Measurements from ENCODE around the gene SAFB2.

Gene SAFB2

DNA sequence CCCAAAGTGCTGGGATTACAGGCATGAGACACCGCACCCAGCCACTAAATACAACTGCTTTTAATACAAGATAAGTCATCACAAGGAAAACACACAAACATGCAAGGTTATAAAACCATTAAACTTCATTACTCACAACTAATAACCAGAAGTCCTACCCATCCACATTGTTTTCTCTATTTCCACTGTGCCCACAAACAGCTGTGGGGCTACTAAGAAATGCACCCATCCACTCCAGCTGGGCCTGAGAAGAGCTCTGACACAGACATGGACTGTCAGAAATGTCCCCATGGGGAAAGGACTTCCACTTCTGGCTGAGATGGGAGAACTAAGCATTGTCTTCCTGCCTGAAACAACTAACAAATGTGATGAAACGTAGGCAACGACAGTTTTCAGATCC, 17.2 kb downstream of the SAFB2 start:
- no peak for DNase-seq

DNA sequence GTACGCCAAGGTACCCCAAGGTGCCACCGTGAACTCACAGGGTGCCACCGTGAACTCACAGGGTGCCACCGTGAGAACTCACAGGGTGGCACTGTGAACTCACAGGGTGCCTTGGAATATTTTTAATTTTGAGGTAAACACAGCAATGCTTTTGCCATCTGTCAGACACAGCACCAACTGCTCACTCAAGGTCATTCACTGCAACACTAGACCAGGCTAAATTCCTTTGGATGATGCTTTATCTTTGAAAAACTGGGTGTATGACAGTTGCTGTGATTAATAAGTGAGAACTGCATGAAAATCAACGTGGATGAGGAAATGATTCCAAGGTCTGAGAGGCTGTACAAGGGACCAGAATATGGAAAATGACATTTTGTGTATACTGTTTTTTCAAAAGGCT, 18.9 kb downstream of the SAFB2 start:
- no peak for DNase-seq

DNA sequence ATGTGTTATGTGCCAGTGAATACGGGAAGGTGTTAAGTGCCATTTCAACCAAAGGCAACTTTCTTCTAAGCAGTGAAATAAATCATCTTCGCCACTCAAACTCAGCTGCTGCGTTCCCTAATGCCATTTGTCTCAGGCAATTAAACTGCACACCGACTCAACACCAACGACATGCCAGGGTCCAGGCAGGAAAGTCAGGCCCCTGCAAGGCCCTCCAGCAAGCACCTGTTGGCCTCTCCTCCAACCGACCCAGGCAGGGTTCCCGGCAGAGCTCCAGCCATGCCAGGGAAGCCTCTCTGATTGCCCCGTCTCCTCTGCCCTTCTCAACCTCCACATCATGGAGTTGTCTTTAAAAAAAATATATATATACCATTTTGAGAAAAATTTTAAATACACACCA, 21.8 kb downstream of the SAFB2 start:
- DNase-seq: no peak

DNA sequence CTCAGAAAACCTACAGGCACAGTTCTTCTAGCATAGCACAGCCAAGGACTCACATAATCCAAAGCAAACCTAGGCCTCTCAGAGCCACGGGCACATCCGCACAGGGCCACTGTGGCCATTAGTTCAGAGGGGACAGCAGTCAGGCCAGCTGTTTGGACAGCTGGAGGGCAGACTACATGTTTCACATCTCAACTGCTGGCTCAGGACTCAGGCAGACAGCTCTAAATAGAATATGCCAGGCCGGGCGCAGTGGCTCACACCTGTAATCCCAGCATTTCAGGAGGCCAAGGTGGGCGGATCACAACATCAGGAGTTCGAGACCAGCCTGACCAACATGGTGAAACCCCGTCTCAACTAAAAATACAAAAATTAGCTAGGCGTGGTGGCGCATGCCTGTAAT, 26.8 kb downstream of the SAFB2 start:
- DNase-seq: no peak

DNA sequence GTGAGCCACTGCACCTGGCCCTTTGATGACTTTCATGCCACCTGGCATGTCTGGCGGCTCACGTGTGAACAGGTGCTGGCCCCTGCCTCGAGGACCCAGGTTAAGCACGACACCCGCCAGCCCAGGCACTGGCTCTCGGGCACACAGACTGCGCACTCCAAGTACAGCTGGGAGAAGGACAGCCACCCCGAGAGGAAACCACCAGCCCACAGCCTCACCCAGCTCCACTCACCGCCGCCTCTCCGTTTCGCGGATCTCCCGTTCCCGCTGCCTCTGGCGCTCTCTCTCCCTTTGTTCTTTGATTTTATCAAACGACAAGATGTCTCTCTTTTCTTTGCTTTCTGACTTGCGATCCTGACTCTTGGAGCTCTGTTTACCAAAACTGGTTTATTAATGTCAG, 27.4 kb downstream of the SAFB2 start:
- no peak for DNase-seq

DNA sequence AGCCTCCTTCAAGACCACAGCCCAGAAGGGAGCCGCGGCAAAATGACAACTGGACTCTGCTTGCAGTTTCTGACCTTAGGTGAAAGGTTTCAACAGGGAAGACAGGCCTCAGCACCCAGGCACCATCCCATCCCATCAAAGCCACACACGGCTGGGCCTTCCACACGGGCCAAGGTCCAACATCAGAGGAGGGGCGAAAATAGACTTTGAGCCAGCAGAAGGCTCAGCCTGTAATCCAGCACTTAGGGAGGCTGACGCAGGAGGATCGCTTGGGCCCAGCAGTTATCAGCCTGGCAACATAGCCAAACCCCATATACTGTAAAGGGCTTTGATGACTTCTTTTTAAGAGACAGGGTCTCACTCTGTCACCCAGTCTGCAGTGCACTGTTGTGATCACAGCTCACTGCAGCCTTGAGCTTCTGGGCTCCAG, 28.0 kb downstream of the SAFB2 start:
- no peak for DNase-seq

DNA sequence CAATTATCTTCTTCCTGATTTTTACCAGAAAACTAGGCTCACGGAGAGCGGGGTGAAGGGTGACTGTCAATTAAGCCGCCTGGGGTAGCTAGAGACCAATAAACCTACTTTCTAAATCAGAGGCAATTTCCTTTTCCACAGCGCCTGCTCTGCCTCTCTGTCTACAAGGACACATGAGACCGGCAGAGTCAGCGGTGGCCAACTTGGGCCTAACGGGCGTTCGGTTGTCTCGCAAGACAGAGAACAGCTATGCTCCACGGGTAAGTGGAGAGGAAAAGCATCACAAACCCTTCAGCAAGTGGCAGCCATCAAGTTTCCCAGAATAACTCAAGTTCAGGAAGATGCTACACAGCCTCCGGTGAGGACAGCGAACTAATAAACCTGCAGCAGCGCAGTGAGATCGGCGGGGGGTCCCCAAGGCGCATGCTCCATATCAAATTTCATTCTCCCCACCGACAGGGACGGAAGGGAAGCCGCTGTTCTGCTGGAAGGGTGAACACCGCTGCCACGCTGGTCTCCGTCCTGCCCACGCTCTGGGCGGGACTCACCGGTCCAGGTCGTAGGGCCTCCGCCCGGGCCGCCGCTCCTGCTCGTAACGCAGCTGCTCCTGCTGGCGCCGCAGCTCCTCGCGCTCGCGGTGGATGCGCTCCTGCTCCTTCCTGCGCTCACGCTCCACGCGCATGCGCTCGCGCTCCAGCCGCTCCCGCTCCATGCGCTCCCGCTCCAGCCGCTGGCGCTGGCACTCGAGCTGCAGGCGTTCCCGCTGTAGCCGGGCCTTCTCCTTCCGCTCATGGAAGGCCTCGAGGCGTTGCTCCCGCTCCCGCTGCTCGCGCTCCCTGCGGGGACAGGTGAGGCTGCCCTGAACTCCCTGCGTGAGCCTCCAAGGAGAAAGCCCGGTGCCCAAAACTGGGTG, 29.0 kb downstream of the SAFB2 start:
- DNase-seq: no peak

DNA sequence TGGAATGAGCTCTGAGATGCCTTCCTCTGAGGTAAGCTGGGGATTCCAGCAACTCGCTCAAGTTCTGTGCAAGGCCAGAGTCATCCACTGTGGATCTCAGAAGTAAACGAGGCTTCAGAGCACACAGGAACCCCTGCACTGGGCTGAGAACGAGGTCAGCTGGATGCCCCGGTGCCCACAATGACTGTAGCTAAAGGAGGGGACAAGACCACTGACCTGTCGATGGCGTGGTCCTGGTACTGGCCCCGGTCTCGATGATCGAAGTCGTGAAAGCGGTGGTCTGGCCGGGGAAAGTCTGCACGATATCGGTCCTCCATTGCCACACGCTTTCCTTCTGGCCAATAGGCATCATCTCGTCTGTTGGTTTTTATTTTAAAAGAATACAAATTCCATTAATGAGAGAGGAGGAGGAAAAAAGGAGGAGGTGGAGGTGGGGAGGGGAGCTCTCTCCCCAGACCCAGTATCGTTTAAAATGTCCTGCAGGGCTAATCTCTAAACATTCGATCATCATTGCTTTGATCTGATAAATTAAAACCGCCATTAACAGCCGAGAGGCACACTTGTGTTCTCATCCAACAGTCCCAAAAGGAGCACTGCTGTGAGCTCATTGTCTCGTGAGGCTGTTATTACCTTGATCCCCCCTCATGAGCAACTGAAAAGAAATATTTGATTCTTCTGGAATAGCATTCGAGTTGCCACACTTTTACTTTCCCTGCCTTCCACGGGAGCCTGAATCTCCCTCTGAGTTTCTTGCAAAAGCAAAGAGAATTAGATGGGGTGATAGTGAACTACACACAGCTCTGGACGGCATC, 29.8 kb downstream of the SAFB2 start:
- DNase-seq: no peak

DNA sequence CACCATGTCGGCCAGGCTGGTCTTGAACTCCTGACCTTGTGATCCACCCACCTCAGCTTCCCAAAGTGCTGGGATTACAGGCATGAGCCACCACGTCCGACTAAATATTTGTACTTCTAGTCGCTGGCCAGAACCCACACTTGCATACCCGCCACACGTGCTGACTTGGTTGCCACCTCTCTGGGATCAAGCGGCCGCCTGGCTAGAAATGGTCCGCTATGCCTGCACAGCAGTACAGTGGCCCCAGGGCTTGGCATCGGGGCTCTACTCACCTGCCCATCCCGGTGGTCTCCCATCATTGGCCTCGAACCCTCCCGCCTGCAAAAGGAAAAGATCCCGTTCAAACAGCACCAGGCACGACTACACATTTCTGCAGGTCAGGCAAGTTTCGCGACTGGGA, 31.1 kb downstream of the SAFB2 start:
- no peak for DNase-seq

DNA sequence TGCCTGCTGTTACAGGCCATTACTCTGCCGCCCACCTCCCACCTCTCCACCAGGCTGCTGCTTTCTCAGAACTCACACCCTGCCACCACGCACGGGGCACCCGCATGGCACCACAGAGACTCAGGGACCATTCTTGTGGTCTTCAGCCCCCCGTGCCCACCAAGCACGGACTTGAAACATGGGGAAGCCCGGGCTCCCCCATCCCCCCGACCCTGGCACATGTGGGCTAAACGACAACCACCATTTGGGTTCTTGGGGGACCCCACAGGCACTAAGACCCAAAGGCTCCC, 31.8 kb downstream of the SAFB2 start:
- no peak for DNase-seq

DNA sequence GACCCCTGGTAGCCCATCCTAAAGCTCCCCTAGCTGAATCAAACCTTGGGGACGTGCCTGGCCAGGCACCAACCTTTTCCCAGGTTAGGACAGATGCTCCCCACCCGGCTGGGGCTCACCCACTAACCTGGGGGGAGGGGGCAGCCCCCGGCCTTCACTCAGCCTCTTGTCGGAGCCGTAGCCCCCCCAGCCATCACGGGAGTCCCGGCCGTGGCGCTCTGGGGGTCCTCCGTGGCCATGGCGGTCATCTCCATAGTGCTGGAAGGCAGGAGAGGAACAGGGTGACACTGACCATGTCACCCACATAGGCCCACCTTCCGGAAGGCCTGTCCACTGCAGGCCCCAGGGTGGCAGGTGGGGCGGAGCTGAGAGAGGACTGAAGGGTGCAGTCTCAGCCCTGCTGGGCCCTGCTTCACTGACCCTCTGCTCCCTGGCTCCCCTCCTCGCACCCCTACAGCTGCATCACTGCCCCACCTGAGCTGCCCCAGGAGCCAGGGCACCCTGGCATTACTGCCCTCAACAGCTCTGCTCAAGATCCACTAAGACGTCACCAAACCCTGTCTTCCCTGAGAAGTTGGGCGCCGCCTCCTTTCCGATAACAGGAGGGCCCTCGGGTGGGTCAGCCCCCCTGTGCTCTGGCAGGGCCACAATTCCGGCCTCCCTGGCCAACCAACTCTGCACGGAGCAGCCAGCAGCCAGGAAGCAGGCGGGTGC, 32.3 kb downstream of the SAFB2 start:
- DNase-seq: no peak

DNA sequence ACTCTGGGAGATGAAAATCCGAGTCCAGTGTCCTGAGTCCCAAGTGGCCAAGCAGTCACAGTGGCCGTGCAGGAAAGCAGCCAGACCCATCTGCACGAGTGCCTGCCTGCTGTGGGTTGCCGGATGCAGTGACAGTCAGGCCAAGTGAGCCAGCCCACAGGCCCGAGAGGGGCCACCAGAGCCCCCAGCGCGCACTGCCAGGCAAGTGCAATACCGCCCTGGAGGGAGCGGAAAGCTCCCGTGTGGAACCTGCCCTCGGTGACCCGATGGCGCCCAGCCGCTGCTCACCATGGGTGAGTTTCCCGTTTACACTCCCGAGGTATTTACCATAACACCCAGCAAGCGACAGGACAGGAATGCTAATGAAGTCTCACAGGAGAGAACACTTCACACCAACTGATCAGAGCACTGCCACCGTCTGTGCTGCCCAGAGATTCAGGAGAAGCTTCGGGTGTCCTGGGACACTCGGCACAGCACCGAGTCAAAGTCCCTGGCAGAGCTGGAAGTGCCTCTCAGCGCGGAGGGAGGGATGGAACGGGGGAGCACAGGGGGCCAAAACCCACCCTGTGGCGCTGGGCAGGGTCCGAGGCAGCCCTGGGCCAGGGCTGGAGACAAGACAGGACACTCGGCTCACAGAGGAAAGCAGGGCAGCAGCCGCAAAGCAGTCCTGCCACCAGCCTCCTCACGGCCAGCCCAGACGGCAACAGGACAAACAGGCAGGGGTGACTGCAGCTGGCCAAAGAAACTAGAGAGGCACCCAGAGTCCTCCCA, 33.5 kb downstream of the SAFB2 start:
- no peak for DNase-seq

DNA sequence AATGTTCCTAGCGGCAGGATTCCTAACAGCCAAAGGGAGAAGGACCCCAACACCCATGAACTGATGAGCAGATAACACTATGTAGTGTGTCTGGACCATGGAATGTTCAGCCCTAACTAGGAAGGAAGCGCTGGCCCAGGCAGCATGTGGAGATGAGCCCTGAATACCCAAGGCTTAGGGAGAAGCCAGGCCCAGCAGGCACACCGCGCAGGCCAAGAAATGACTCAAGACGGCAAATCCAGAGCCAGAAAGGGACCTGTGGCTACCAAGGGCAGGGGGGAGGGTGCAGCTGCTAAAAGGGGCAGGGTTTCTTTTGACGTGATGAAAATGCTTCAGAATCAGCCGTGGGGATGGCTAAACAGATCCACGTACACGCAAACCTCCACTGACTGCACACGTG, 34.1 kb downstream of the SAFB2 start:
- DNase-seq: no peak

DNA sequence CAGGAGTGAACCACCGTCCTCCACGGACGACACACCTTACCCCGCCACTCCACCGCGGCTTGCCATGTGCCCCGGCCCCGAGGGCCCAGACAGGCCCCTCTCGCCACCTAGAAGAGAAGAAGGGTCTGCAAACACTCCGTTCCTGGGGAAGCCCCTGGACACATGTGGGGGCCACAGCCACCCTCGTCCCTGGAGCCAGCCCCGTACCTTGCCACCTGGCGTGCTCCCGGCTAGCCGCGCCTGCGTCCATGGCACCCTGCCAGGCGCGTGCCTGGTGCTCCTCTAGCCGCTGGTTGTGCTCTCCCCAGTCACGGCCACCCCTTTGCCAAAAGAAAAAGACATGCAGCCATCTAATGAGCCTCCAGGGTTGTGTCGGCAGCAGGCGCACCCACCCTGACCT, 34.9 kb downstream of the SAFB2 start:
- DNase-seq: no peak

DNA sequence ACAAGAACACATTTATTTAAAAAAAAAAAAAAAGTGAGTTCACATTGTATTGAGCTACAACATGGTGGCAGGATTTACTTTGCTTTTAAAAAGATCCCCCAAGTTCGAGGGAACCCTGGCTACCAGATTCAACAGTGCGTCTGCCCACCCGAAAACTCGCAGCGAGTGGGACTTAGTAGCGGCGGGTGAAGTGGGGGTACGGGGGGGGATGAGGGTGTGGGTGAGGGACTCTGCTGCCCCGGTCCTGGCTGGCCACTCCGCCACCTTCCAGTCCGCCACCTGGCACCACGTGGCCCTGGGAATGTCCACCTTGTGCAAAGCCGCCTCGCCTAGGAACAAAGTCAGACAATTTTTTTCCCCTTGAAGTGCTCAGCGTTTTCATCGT, 35.5 kb downstream of the SAFB2 start:
- DNase-seq: no peak

DNA sequence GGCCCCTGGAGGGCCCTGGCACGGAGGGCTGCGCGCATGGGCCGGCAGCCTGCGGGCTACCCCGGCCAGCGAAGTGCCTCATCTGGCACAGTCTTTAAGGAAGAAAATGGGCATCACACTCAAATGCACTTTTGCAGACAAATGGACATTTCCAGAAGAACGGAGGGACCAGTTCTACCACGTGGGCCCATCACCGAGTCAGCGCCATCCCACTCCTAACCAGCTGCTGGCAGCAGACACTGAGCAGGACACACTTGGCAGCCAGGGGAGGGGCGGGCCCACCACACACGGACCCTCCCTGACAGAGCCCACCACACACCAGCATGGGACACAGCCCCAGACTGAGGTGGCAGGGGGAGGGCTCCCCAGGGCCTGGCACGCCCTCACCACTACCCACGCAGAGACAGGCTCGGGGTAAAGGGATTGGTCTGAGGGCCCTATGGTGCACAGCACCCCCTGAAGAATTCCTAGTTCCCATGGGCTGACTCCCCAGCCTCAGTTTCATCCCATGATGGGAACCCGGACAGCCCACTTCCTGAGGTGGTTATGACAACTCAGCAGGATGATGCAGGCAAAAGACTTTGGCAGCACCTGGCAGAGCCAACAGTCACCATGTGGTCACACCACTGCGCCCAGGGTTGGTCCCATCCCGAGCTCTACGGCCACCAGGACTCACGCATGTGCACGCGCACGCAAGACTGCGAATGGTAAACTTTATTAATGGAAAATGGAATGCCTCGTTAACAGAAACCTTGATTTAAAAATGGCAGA, 36.1 kb downstream of the SAFB2 start:
- DNase-seq: no peak

DNA sequence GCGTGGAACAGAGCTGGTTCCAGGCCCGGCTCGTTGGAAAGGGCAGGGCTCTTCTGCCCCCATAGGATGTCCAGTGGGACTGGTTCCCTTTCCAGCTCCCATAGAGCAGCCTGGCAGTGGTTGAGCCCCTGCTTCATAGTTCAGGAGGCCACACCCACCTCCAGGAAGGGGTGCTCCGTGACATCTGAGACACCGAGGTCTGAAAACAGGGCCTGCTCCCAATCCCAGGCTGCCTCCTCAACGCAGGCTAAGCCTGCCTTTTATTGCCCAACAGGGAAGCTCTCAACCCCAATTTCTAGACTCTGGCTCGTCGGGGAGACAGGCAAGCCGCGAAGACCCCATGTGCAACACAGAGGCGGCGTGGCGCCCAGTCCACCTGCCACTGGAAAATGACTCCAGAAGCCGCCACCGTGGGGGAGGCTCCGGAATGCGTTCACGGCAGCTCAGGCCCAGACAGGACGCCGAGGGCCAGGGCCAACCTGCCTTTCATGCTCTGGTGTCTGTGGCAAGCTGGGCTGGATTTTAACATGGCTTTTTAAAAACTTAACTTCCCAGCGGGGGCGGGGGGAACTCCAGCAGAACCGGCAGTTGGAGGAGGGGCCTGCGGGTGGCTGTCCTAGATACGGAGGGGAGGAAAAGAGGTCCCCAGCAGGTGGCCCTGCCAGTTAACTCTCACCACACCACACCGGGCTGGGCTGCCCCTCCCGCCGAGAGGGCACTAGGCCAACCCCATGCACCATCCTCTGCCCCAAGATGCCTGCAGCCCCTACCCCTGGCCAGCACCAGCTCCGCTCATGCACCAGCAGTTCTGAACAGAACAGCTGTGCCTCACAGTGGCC, 36.9 kb downstream of the SAFB2 start:
- no peak for DNase-seq

DNA sequence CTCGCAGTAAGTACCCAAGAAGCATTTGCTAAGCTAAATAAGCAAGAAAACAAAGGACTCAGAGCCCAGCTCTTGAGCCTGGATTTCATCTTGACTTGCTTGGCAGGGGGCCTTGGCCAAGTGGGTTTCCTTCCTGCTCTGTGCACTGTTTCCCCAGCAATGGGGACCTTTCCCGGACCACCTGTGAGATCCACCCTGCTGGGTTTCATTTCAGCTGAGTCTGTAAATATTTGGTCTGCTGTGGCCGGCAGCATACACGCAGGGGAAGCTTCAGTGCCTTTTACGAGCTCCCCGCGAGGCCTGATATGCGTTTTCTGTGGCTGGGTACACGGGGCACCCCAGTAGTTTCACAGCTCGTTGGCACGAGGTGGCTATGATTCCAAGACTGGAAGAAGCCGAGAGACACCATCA, 42.4 kb downstream of the SAFB2 start:
- DNase-seq: no peak

DNA sequence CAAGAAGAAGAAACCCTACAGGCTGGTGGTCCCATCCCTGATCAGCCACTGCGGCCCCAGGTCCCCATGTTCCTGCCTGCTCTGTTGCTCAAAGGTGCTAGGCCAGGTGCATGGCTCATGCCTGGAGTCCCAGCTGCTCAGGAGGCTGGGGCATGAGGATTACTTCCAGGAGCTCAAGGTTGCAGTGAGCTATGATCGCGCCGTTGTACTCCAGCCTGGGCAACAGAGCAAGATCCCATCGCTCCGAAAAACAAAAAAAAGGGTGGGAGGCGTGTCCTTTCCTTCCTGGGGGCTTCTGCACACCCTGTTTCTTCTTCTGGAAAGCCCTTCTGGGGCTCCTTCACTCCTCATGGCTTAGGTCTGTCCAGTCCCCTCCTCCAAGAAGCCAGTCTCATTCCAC, 42.9 kb downstream of the SAFB2 start:
- no peak for DNase-seq

DNA sequence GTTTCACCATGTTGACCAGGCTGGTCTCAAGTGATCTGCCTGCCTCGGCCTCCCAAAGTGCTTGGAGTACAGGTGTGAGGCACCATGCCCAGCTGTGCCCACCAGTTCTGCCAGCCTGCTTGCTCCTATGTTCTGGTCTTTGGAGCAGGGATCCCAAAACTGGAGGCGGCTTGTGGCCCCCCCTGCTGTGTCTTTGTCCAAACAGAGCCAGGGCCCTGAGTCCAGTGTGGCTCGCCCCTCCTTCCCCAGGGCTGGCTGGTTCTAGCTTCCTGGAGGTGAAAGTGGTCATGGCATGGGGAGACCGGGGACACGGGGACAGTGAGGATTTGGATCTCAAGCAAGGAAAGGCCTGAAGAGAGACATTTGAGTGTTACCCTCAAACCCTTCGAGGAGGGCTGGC, 43.3 kb downstream of the SAFB2 start:
- no peak for DNase-seq

Measured in GOT3 (cell line).